Measurements from ENCODE around the gene RAD9A. TPM values are rescaled to one million over a fixed set of nuclear protein-coding genes. Genes with fewer than 3 reads are reported as not detected.

RAD9A gene
- total RNA-seq, 1 experiment from 2014 or later = 7.3 TPM

GRCh38 chr11:67356864-67357561 lies 34.8 kb upstream of the RAD9A start:
- DNase-seq (ENCODE audit: low spot score) = peak; percentile 76

GRCh38 chr11:67357831-67358670 lies 33.7 kb upstream of the RAD9A start:
- peak; percentile 61 for DNase-seq (ENCODE audit: low spot score)

GRCh38 chr11:67364169-67364568 lies 27.6 kb upstream of the RAD9A start:
- no peak for DNase-seq (ENCODE audit: low spot score)

- no peak for DNase-seq (ENCODE audit: low spot score)
These were observed 26.7 kb upstream of the RAD9A start for GRCh38 chr11:67364783-67365722.

GRCh38 chr11:67365736-67366444 lies 25.9 kb upstream of the RAD9A start:
- DNase-seq (ENCODE audit: low spot score) = no peak

GRCh38 chr11:67366546-67366945 lies 25.2 kb upstream of the RAD9A start:
- no peak for DNase-seq (ENCODE audit: low spot score)

- no peak for DNase-seq (ENCODE audit: low spot score)
These were observed 24.6 kb upstream of the RAD9A start for GRCh38 chr11:67366961-67367760.

- no peak for DNase-seq (ENCODE audit: low spot score)
These were observed 24.0 kb upstream of the RAD9A start for GRCh38 chr11:67367761-67368227.

- no peak for DNase-seq (ENCODE audit: low spot score)
These were observed 23.2 kb upstream of the RAD9A start for GRCh38 chr11:67368621-67369020.

GRCh38 chr11:67369275-67369674 lies 22.5 kb upstream of the RAD9A start:
- no peak for DNase-seq (ENCODE audit: low spot score)

- peak; percentile 67 for DNase-seq (ENCODE audit: low spot score)
These were observed 21.9 kb upstream of the RAD9A start for GRCh38 chr11:67369801-67370284.

GRCh38 chr11:67370351-67371076 lies 21.3 kb upstream of the RAD9A start:
- DNase-seq (ENCODE audit: low spot score) = peak; percentile 88

- peak; percentile 58 for DNase-seq (ENCODE audit: low spot score)
These were observed 20.4 kb upstream of the RAD9A start for GRCh38 chr11:67371189-67371910.

GRCh38 chr11:67371911-67372320 lies 19.9 kb upstream of the RAD9A start:
- peak; percentile 11 for DNase-seq (ENCODE audit: low spot score)

- no peak for DNase-seq (ENCODE audit: low spot score)
These were observed 19.3 kb upstream of the RAD9A start for GRCh38 chr11:67372321-67372992.

- no peak for DNase-seq (ENCODE audit: low spot score)
These were observed 18.7 kb upstream of the RAD9A start, which contains the start of gene CLCF1 for GRCh38 chr11:67372993-67373647. Gene CLCF1, minus strand, starts transcription at chr11:67373598. Its CDS starts 59 bp downstream, at chr11:67373539.

All from H4 (cell line).